Caco-2 (cell line): ENCODE measurements around the gene C6orf89. TPM values are rescaled to one million over a fixed set of nuclear protein-coding genes. Genes with fewer than 3 reads are reported as not detected.
"Not testable (repeated sequence)": the region's sequence is repeated elsewhere in the genome, so short reads cannot be mapped to it uniquely, and the experiment has no call there.

Experiments
- BruUV-seq: library from RNA; stranded (reverse); fragments of 400-500 nt; replicated peaks from 2 replicates; lab custom pipeline; 2021; lab: Mats Ljungman, UMichigan
- CTCF ChIA-PET: fragments of 300-600 bp; sonication (Branson Sonifier 250); formaldehyde crosslinking; loops from one replicate; lab custom pipeline; 2022; ENCODE audit warnings: antibody characterized with exemption; lab: Charles Lee
- POLR2A ChIA-PET: fragments of 300-600 bp; sonication (Branson Sonifier 250); formaldehyde crosslinking; loops from one replicate; lab custom pipeline; 2022; ENCODE audit warnings: antibody characterized with exemption; lab: Charles Lee
- DNase-seq, 2 experiments: peaks; one replicate each; pipeline versions ENCODE4 v3.0.0 to v3.0.0-alpha.2; 2020 to 2022
- H3K27me3 ChIP-seq: replicated peaks from 2 replicates; pipeline ENCODE4 v1.6.0; 2011; ENCODE audit warnings: low read length; ENCODE audit not compliant: control insufficient read depth, insufficient read depth
- H3K36me3 ChIP-seq: 2 replicates; pipeline ENCODE4 v1.5.1; 2011; ENCODE audit warnings: low read length; ENCODE audit not compliant: control insufficient read depth, insufficient read depth
- H3K4me1 ChIP-seq: fragments of 250-450 bp; sonication (Bioruptor Pico); 2 replicates; pipeline ENCODE4 v1.5.1; 2020; ENCODE audit warnings: mild to moderate bottlenecking
- H3K4me3 ChIP-seq: 2 replicates; pipeline ENCODE4 v1.5.1; 2011; ENCODE audit warnings: low read depth, mild to moderate bottlenecking, control low read depth, low read length
- H3K9me3 ChIP-seq: fragments of 250-450 bp; sonication (Bioruptor Pico); 2 replicates; pipeline ENCODE4 v1.5.1; 2020; ENCODE audit warnings: mild to moderate bottlenecking, moderate library complexity
- H3K27ac Mint-ChIP-seq: one replicate; pipeline ENCODE4 v1.8.0; 2022; ENCODE audit warnings: mixed read lengths; ENCODE audit not compliant: unreplicated experiment
- H3K27me3 Mint-ChIP-seq: one replicate; pipeline ENCODE4 v1.8.0; 2022; ENCODE audit warnings: mixed read lengths; ENCODE audit not compliant: insufficient read depth, unreplicated experiment
- H3K36me3 Mint-ChIP-seq: one replicate; pipeline ENCODE4 v1.8.0; 2022; ENCODE audit warnings: mild to moderate bottlenecking, mixed read lengths; ENCODE audit not compliant: insufficient read depth, unreplicated experiment
- H3K4me1 Mint-ChIP-seq: one replicate; pipeline ENCODE4 v1.8.0; 2022; ENCODE audit warnings: low read depth, mixed read lengths; ENCODE audit not compliant: unreplicated experiment
- H3K4me3 Mint-ChIP-seq: one replicate; pipeline ENCODE4 v1.8.0; 2022; ENCODE audit warnings: mild to moderate bottlenecking, moderate library complexity, mixed read lengths; ENCODE audit not compliant: unreplicated experiment
- H3K9me3 Mint-ChIP-seq: one replicate; pipeline ENCODE4 v1.8.0; 2022; ENCODE audit warnings: mixed read lengths; ENCODE audit not compliant: unreplicated experiment
- CTCF ChIP-seq, 2 experiments: fragments of 200-600 bp in 1 of 2; IDR thresholded peaks; 1 replicate in 1 of 2; 2 replicates in 1 of 2; pipeline versions ENCODE4 v1.5.1 to v1.8.0; 2011 to 2022; ENCODE audit warnings: antibody characterized with exemption in 1 of 2, control low read depth in 1 of 2, inconsistent platforms in 1 of 2, low read depth in 1 of 2, low read length in 1 of 2, mild to moderate bottlenecking in 1 of 2, moderate library complexity in 1 of 2; ENCODE audit not compliant: insufficient read depth in 1 of 2, severe bottlenecking in 1 of 2, unreplicated experiment in 1 of 2
- intact Hi-C: fragments of 100-400 bp; cut with micrococcal nuclease; formaldehyde crosslinking; loops from one replicate; pipeline ENCODE4 v1.10.0; 2022; ENCODE audit not compliant: unreplicated experiment
- total RNA-seq: library from RNA; stranded (reverse); gene quantifications from 2 replicates; pipeline ENCODE4 v1.2.3, GENCODE V29; 2022

Gene C6orf89
- total RNA-seq, 1 experiment from 2014 or later = 24.4 TPM

- no peak overlapping the region for H3K27ac Mint-ChIP-seq
- no peaks in the 10 kb centered on the region for H3K36me3 Mint-ChIP-seq
- H3K4me1 Mint-ChIP-seq = peaks cover 16% of the 10 kb centered on the region
- TF ChIP-seq CTCF (IDR thresholded peaks at IDR 0.05; ENCODE audit: insufficient read depth in 1 of 2, low read depth in 1 of 2, low read length in 1 of 2, severe bottlenecking in 1 of 2, unreplicated experiment in 1 of 2) = no peak
- POLR2A ChIA-PET = no interaction called here
- H3K27me3 Mint-ChIP-seq = no peaks in the 10 kb centered on the region
- no peak overlapping the region for H3K4me3 Mint-ChIP-seq
- Histone ChIP-seq H3K9me3 (no peaks in the 10 kb centered on the region), H3K4me1 (peaks cover 4% of the 10 kb centered on the region; the same call in 1 of the 2 replicates), H3K4me3 (no peak overlapping the region), H3K36me3 (no peaks in the 10 kb centered on the region), H3K27me3 (no peaks in the 10 kb centered on the region)
- intact Hi-C loops = no loop called here
- BruUV-seq = no TSS peak
- CTCF ChIA-PET = no interaction called here
- DNase-seq = no peak
- no peaks in the 10 kb centered on the region for H3K9me3 Mint-ChIP-seq
Measured at GRCh38 chr6:36888115-36888643, 2.4 kb downstream of the C6orf89 start.

- H3K4me1 ChIP-seq = peaks cover 4% of the 10 kb centered on the region; the same call in 1 of the 2 replicates
- TF ChIP-seq CTCF (IDR thresholded peaks at IDR 0.05; ENCODE audit: insufficient read depth in 1 of 2, low read depth in 1 of 2, low read length in 1 of 2, severe bottlenecking in 1 of 2, unreplicated experiment in 1 of 2) = no peak
- ChIA-PET POLR2A (no interaction called here), CTCF (interaction anchor here (1.3 kb wide), 1 partner anchor 129 kb away, joined by 4 read pairs; no protein-coding TSS in a partner anchor)
- no peak overlapping the region for H3K4me3 ChIP-seq
- H3K36me3 ChIP-seq = no peaks in the 10 kb centered on the region
- BruUV-seq = no TSS peak
- H3K9me3 ChIP-seq = no peaks in the 10 kb centered on the region
- H3K27ac Mint-ChIP-seq = no peak overlapping the region
- intact Hi-C loops = no loop called here
- no peak overlapping the region for H3K4me3 Mint-ChIP-seq
- H3K4me1 Mint-ChIP-seq = peaks cover 16% of the 10 kb centered on the region
- no peaks in the 10 kb centered on the region for H3K36me3 Mint-ChIP-seq
- no peaks in the 10 kb centered on the region for H3K27me3 Mint-ChIP-seq
- H3K9me3 Mint-ChIP-seq = no peaks in the 10 kb centered on the region
- no peaks in the 10 kb centered on the region for H3K27me3 ChIP-seq
- no peak for DNase-seq
Measured at GRCh38 chr6:36888654-36889481, 3.1 kb downstream of the C6orf89 start.

GRCh38 chr6:36890112-36890663 is 4.4 kb downstream of the C6orf89 start:
- intact Hi-C loops = no loop called here
- no peak overlapping the region for H3K4me3 ChIP-seq
- Mint-ChIP-seq H3K27me3 (no peaks in the 10 kb centered on the region), H3K9me3 (no peaks in the 10 kb centered on the region), H3K27ac (no peak overlapping the region), H3K36me3 (no peaks in the 10 kb centered on the region), H3K4me3 (no peak overlapping the region), H3K4me1 (peaks cover 16% of the 10 kb centered on the region)
- H3K27me3 ChIP-seq = no peaks in the 10 kb centered on the region
- ChIA-PET CTCF (interaction anchor here (1.3 kb wide), 1 partner anchor 128 kb away, joined by 4 read pairs; no protein-coding TSS in a partner anchor), POLR2A (no interaction called here)
- H3K36me3 ChIP-seq = no peaks in the 10 kb centered on the region
- no TSS peak for BruUV-seq
- peaks cover 4% of the 10 kb centered on the region; the same call in 1 of the 2 replicates for H3K4me1 ChIP-seq
- DNase-seq = no peak
- no peaks in the 10 kb centered on the region for H3K9me3 ChIP-seq
- TF ChIP-seq CTCF (IDR thresholded peaks at IDR 0.05; ENCODE audit: insufficient read depth in 1 of 2, low read depth in 1 of 2, low read length in 1 of 2, severe bottlenecking in 1 of 2, unreplicated experiment in 1 of 2) = no peak

GRCh38 chr6:36891153-36891552 is 5.4 kb downstream of the C6orf89 start:
- H3K9me3 ChIP-seq, H3K27ac Mint-ChIP-seq, H3K4me3 Mint-ChIP-seq: not testable (repeated sequence)

More at GRCh38 chr6:36891153-36891552, 5.4 kb downstream of the C6orf89 start:
- POLR2A ChIA-PET = interaction anchor here (1.2 kb wide), 1 partner anchor 23 kb away, joined by 7 read pairs; no protein-coding TSS in a partner anchor
- H3K4me1 Mint-ChIP-seq = peaks cover 16% of the 10 kb centered on the region
- H3K4me1 ChIP-seq, CTCF ChIA-PET, H3K9me3 Mint-ChIP-seq, DNase-seq, H3K4me3 ChIP-seq, H3K36me3 Mint-ChIP-seq, H3K27me3 ChIP-seq, BruUV-seq, H3K36me3 ChIP-seq, intact Hi-C loops, H3K27me3 Mint-ChIP-seq: not testable (repeated sequence)
